Medulla oblongata (tissue), 1 donor: ENCODE measurements around the gene KAT8.

Source experiments
- DNase-seq: peaks from one replicate; pipeline ENCODE4 v3.0.0-alpha.2; 2015; ENCODE audit errors: extremely low spot score

KAT8 gene

DNA sequence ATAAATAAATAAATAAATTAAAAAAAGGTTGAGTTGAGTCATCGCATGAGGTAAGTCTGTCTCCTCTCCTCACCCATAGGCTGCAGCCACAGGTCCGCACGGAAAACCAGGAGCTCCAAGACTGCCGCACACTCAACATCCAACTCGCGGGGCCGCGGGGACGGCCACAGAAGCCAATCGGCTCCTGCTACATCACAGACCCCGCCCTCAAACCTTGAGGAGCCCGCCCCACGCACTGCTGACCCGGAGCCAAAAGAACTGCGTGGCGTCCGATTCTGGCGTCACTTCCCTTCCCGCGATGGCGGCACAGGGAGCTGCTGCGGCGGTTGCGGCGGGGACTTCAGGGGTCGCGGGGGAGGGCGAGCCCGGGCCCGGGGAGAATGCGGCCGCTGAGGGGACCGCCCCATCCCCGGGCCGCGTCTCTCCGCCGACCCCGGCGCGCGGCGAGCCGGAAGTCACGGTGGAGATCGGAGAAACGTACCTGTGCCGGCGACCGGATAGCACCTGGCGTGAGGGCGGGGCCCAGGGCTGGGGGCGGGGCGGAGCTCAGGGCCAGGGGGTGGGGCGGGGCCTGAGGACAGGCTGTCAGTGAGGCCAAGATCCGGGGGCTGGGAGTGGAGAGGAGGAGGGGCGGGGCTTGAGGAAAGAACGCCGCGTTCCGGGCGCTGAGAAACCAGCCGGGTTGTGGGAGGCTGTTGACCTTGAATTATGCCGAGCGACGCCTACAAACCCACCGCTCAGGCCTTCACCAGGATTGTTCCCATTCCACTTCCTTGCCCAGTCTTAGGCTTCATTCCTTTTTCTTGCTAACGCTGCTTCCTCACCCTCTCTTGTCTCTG, at the start of gene KAT8:
KAT8 (plus strand) TSS at position 281 of the 839 bp plus-strand sequence; CDS start at position 299, 18 bp downstream.
- DNase-seq = peak; percentile 98

DNA sequence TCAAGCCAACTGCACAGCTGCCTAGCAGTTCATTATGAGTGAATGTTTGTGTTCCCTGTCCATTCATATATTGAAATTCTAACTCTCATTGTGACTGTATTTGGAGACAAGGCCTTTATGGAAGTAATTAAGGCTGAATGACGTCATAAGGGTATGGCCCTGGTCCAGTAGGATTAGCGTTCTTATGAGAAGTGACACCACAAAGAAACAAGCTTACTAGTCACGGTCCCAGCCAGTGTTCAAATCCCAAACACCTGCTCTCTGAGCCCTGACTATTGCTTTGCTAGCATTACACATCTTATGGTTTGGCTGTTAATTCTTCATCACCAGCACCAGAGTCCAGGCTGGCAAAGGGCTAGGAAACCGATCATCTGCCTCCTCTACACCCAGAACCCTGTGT, 45.6 kb upstream of the KAT8 start:
- no peak for DNase-seq

DNA sequence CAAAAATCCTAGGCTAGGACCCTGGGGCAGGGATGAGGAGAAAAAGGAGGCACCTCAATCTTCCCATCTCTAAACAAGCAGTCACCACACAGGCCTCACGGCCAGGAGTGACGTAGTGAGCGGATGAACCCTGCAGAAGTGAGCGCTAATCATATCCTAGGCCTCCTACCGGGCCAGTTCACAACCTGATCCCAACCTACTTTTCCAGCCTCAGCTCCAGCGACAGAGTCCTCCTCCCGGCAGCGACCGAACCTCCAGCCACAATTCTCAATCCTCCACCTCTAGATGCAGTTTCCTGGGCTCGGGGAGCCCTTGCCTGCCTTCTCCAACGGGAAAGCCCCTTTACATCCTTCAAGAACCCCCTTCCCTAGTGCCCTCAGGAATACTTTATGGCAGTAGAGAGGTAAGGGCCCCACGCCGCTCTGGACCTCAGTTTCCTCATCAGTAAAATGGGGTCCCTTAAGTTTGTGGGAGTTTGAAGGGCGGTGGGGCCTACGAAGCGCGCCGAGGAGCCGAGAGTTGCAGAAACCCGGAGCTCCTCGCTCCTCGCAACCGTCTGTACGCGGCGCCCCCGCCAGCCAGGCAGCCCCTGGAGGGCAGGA, 44.8 kb upstream of the KAT8 start:
- DNase-seq = no peak

DNA sequence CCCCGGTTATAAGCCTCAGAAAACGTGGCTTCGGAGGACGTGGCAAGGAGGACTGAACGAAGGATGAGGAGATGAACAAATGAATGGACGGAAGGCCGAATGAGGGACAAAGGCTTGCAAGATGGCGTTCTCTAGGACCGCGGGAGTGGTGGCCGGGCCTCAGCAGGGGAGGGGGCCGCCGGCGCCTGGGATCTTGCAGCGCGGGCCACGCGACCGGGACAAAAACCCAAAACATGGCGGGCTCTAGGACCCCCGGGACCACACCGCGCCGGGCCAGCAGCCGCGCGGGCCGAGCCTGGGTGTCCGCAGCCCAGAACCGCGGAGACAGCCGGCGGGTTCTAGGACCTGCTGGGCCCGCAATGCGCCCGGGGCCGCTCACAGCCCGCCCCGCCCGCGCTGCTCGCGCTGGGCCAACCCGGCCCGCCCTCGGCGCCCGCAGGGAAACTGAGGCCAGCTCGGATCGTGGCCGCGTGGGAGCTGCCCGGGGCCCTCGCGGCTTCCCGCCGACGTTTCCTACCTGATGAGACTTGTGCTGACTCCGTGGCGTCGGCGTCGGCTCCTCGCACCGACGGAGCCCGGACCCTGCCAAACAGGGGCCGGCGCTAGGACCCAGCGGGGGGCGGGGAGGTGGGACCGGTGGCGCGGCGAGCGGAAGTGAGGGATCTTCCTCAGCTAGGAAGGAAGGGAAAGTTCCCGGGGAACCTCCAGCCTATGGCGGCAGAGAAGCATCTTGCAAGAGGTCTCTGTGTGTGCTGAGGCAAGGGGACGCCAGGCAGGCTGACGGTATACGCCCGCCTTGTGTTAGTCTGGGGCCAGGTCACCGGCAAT, 44.1 kb upstream of the KAT8 start:
- DNase-seq = peak; percentile 92

DNA sequence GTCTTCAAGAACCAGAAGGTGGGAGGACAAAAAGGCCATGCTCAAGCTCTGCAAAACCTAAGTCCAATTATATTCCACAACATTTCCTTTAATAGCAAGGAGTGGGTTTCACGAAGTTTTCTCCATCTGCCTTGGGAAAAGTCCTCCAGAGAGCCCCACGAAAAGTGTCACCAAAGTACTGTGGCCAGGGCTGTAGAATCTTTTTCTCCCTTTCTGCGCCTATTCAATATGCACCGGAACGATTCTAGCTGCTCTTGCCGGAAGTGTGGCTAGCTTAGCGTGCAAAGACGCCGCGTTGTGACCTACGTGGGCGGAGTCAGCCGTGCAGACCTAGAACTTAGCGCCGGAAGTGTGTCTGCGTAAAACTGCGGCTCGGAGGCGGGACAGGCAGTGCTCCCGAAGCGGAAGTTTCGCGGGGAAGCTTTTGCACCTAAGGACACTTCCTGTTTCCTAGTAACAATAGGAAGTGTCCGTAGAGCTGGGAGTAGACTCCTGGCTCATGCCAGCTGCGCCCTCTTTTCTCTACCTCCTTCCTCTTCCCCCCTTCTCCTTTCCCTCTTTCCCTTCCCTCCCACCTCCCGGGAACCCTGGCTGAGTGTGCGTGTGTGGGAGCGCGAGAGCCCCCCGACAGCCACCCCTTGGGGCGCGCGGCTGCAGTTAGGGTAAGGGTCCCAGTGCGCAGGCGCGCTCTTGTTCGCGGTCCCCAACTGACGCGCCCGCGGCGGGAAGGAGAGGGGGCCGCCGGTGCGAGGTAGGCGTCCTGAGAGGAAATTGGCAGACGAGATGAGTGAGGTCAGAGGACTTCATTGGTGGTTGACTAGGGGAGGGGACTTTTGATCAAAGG, 43.3 kb upstream of the KAT8 start, which contains the start of the genes ZNF646 and ZNF668:
ZNF646 (plus strand) TSS at position 453 of the 844 bp plus-strand sequence. CDS start 1,903 bp downstream, outside the sequence.
ZNF668 (minus strand) TSS at position 271 of the 844 bp plus-strand sequence. CDS start 9,781 bp downstream, outside the sequence.
- DNase-seq = peak; percentile 100

DNA sequence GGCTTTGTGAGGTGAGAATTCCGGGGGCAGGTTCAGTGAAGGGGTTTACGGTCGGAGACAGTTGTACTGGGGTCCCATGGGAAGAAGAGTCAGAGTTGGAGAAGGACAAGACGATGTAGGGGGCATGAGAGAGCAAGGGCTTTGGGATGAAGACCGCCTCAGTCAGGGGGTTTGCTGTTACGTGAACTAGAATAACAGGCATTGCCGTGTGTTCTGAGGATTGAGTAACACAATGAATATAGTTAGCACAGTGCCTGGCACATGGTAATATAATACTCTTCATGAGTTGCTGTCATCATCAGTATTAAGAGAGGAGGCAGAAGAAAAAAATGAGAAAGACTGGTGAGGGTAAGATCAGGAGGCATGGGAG, 42.7 kb upstream of the KAT8 start:
- DNase-seq = no peak

DNA sequence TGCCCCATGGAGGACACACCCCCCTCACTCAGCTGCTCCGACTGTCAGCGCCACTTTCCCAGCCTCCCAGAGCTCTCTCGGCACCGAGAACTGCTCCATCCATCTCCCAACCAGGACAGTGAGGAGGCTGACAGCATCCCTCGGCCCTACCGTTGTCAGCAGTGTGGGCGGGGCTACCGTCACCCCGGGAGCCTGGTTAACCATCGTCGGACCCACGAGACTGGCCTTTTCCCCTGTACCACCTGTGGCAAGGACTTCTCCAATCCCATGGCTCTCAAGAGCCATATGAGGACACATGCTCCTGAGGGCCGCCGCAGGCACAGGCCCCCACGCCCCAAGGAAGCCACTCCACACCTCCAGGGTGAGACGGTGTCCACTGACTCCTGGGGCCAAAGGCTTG, 41.1 kb upstream of the KAT8 start:
- no peak for DNase-seq

DNA sequence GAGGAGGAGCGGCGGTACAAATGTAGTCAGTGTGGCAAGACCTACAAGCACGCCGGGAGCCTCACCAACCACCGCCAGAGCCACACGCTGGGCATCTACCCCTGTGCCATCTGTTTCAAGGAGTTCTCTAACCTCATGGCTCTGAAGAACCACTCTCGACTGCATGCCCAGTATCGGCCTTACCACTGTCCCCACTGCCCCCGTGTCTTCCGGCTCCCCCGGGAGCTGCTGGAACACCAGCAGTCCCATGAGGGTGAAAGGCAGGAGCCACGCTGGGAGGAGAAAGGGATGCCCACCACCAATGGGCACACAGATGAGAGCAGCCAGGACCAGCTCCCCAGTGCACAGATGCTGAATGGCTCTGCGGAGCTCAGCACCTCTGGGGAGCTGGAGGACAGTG, 40.4 kb upstream of the KAT8 start:
- DNase-seq = no peak

DNA sequence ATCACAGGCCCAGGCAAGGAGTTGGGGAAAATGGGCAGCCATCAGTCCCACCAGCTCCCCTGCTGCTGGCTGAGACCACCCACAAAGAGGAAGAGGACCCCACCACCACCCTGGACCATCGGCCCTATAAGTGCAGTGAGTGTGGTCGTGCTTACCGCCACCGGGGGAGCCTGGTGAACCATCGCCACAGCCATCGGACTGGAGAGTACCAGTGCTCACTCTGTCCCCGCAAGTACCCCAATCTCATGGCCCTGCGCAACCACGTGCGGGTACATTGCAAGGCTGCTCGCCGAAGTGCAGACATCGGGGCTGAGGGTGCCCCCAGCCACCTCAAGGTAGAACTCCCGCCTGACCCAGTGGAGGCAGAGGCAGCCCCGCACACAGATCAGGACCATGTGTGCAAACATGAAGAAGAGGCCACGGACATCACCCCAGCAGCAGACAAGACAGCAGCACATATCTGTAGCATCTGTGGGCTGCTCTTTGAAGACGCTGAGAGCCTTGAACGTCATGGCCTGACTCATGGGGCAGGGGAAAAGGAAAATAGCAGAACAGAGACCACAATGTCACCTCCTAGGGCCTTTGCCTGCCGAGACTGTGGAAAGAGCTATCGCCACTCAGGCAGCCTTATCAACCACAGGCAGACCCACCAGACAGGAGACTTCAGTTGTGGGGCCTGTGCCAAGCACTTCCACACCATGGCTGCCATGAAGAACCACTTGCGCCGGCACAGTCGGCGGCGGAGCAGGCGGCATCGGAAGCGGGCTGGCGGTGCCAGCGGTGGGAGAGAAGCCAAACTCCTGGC, 39.7 kb upstream of the KAT8 start:
- no peak for DNase-seq

DNA sequence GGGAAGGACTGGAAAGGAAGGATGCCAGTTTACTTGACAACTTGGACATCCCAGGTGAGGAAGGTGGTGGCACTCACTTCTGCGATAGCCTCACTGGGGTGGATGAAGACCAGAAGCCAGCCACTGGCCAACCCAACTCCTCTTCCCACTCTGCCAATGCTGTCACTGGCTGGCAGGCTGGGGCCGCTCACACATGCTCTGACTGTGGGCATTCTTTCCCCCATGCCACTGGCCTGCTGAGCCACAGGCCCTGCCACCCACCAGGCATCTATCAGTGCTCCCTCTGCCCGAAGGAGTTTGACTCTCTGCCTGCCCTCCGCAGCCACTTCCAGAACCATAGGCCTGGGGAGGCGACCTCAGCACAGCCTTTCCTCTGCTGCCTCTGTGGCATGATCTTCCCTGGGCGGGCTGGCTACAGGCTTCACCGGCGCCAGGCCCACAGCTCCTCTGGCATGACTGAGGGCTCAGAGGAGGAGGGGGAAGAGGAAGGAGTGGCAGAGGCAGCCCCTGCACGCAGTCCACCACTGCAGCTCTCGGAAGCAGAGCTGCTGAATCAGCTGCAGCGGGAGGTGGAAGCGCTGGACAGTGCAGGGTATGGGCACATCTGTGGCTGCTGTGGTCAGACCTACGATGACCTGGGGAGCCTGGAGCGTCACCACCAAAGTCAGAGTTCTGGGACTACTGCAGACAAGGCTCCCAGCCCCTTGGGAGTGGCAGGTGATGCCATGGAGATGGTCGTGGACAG, 38.7 kb upstream of the KAT8 start:
- no peak for DNase-seq

DNA sequence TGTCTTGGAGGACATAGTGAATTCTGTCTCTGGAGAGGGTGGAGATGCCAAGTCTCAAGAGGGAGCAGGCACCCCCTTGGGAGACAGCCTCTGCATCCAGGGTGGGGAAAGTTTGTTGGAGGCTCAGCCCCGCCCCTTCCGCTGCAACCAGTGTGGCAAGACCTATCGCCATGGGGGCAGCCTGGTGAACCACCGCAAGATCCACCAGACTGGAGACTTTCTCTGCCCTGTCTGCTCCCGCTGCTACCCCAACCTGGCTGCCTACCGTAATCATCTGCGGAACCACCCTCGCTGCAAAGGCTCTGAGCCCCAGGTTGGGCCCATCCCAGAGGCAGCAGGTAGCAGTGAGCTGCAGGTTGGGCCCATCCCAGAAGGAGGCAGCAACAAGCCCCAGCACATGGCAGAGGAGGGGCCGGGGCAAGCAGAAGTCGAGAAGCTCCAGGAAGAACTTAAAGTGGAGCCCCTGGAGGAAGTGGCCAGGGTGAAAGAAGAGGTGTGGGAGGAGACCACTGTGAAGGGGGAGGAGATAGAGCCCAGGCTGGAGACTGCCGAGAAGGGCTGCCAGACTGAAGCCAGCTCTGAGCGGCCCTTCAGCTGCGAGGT, 38.0 kb upstream of the KAT8 start:
- DNase-seq = no peak

DNA sequence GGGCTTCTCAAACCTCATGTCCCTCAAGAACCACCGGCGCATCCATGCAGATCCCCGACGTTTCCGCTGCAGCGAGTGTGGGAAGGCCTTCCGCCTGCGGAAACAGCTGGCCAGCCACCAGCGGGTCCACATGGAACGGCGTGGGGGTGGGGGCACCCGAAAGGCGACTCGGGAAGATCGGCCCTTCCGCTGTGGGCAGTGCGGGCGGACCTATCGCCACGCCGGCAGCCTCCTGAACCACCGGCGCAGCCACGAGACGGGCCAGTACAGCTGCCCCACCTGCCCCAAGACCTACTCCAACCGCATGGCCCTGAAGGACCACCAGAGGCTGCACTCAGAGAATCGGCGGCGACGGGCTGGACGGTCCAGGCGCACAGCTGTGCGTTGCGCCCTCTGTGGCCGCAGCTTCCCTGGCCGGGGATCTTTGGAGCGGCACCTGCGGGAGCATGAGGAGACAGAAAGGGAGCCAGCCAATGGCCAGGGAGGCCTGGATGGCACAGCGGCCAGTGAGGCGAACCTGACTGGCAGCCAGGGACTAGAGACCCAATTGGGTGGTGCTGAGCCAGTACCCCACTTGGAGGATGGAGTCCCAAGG, 37.3 kb upstream of the KAT8 start:
- DNase-seq = no peak

DNA sequence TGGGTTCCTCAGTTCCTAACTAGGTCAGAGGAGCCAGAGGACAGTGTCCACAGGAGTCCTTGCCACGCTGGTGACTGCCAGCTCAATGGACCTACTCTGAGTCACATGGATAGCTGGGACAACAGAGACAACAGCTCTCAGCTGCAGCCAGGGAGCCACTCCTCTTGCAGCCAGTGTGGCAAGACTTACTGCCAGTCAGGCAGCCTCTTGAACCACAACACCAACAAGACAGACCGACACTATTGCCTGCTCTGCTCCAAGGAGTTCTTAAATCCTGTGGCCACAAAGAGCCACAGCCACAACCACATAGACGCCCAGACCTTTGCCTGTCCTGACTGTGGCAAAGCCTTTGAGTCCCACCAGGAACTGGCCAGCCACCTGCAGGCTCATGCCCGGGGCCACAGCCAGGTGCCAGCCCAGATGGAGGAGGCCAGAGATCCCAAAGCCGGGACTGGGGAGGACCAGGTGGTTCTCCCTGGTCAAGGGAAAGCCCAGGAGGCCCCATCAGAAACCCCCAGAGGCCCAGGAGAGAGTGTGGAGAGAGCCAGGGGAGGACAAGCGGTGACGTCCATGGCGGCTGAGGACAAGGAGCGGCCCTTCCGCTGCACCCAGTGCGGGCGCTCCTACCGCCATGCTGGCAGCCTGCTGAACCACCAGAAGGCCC, 36.6 kb upstream of the KAT8 start:
- DNase-seq = no peak

DNA sequence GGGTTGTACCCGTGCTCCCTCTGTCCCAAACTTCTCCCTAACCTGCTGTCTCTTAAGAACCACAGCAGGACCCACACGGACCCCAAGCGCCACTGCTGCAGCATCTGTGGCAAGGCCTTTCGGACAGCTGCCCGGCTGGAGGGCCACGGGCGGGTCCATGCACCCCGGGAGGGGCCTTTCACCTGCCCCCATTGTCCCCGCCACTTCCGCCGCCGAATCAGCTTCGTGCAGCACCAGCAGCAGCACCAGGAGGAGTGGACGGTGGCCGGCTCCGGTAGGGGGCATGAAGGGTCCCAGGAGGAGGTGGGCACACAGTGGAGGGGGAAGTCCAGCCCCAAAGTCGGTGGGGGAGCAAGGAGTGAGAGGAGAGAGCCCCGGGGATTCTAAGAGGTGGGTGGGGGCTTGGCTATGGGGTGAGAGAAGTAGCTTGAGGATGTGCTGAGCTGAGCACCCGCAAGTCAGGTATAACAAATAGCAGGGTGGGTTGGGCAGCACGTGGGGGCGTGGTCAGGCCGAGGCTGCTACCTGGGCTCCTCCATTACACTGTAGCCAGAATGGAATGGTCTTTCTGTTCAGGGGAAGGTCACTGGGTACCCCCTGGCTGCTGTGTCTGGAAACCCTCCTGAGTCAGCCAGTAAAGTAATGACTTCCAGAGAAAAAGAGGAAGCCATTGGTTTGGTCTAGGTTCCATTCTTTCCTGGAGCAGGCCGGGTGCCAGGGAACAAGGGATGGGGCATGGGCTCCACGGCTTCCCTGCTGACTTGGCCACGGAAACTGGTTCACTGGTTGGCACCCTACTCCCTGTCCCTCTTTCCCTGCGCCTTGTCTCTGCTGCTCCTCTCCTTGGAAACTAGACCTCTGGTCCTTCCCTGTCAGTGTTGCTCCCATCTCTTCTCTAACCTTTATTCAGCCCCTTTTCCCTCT, 35.8 kb upstream of the KAT8 start:
- DNase-seq = peak; percentile 69

DNA sequence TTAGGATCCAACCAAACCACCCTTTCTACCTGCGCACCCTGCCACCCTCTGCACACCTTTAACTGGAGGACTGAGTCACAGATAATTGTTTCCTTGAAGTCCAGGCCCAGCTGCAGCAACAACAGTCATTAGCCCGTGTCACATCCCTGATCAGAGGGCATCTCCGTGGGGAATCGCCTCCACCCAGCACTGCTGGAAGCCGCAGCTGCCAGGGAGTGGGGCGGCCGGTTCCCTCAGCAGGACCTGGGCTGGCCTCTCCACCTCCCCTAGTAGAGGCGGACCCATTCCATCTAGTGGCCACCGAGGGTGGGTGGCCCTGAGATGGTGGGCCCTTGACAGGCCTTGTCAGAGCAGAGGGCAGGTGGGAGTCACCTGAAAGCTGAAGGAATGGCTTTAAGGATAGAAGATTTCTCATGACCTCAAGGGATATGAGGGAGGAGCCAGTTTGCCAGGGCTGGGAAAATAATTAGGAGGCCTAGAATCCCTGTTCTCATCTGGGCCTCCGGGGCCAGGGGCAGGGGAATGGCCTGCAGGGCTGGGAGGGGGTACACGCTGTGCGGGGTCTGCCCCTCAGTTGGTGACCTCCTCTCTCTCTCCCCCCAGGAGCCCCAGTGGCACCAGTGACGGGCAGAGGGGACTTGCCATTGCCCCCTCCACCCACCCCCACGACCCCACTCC, 35.0 kb upstream of the KAT8 start:
- DNase-seq = no peak

DNA sequence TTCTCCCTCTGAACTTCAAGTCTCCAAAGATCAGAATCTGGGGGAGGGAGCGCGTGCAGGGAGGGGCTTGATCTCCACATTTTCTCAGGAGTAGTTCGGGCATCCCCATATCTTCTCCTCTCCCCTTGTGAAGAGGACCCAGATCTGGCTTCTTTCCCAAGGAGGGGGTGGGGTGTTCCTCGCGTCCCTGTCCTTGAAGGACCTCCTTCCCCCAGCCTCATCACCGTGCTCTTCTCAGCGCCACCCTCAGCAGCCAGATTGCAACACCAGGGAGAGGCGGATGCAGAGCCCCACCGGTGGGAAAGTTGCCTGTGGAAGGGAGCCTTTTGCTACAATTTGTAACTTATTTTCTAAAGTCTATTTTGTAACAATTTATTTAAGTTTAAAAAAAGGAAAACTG, 34.4 kb upstream of the KAT8 start:
- no peak for DNase-seq

DNA sequence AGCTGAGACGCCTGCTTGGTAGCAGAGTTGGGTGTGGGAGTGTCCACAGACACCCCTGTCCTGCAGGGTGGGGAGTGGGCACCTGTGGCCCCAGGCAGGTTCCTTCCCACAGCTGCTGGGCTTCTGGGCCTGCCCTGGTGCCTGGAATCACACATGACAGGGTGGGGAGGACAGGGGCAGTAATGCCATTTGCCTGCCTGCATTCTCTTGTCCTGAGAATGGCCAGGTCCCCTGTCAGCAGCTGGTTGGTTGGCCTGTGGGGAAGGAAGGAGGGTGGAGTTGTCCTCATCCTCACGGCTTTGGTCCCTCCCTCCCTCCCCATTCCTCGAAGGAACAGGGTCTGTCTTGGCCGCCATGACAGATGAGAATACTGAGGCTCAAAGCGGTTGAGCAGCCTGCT, 33.9 kb upstream of the KAT8 start:
- no peak for DNase-seq
